Bronchial epithelial cell (primary cell): ENCODE measurements around the gene MAL. TPM values are rescaled to one million over a fixed set of nuclear protein-coding genes. Genes with fewer than 3 reads are reported as not detected.
"Not testable (repeated sequence)": the region's sequence is repeated elsewhere in the genome, so short reads cannot be mapped to it uniquely, and the experiment has no call there.

Source experiments
- DNase-seq: peaks from one replicate; pipeline ENCODE4 v3.0.0-alpha.2; 2010; ENCODE audit warnings: low read depth
- FAIRE-seq: peaks from 2 replicates; lab custom pipeline; 2011; peaks lifted over from hg19 to GRCh38; lab: Jason Lieb, UNC
- H3K27me3 ChIP-seq: 2 replicates; pipeline ENCODE4 v1.5.1; 2011; ENCODE audit warnings: low read length; ENCODE audit not compliant: control insufficient read depth, insufficient read depth
- H3K36me3 ChIP-seq: 2 replicates; pipeline ENCODE4 v1.5.1; 2011; ENCODE audit warnings: low read length; ENCODE audit not compliant: control insufficient read depth, insufficient read depth
- H3K4me3 ChIP-seq: 2 replicates; pipeline ENCODE4 v1.5.1; 2011; ENCODE audit warnings: mild to moderate bottlenecking, low read depth, low read length, control low read depth
- CTCF ChIP-seq: IDR thresholded peaks from 2 replicates; pipeline ENCODE4 v1.5.1; 2011; ENCODE audit warnings: mild to moderate bottlenecking, moderate library complexity, low read length, control low read depth, inconsistent platforms; ENCODE audit not compliant: insufficient read depth, severe bottlenecking
- total RNA-seq: library from RNA; depleted of rRNA; stranded (reverse); fragments of >200 nt; gene quantifications from 2 replicates; pipeline ENCODE4 v1.2.1, GENCODE V29; 2014

The MAL gene
- total RNA-seq, 1 donor from 2014 or later: 1.1 TPM

GRCh38 chr2:95036596-95037383 lies 11.3 kb downstream of the MAL start:
- DNase-seq (no peak), FAIRE-seq (peak; percentile 88)
- Histone ChIP-seq H3K27me3 (no peaks in the 10 kb centered on the region), H3K4me3 (no peak overlapping the region), H3K36me3 (no peaks in the 10 kb centered on the region)
- TF ChIP-seq CTCF: no peak

GRCh38 chr2:95037384-95037839 lies 11.9 kb downstream of the MAL start:
- no peak for TF ChIP-seq CTCF
- no peak overlapping the region for H3K4me3 ChIP-seq
- DNase-seq: no peak
- peak; percentile 68 for FAIRE-seq
- H3K27me3 ChIP-seq: no peaks in the 10 kb centered on the region
- no peaks in the 10 kb centered on the region for H3K36me3 ChIP-seq

- DNase-seq, H3K36me3 ChIP-seq, H3K4me3 ChIP-seq, H3K27me3 ChIP-seq: not testable (repeated sequence)
- peak; percentile 99 for FAIRE-seq
These were observed 12.5 kb downstream of the MAL start for GRCh38 chr2:95037841-95038585.

GRCh38 chr2:95038635-95039298 lies 13.3 kb downstream of the MAL start:
- H3K27me3 ChIP-seq: no peaks in the 10 kb centered on the region
- DNase-seq: no peak
- FAIRE-seq: no peak
- no peak overlapping the region for H3K4me3 ChIP-seq
- no peaks in the 10 kb centered on the region for H3K36me3 ChIP-seq
- TF ChIP-seq CTCF: no peak

- FAIRE-seq: peak; percentile 77
- no peak overlapping the region for H3K4me3 ChIP-seq
- no peaks in the 10 kb centered on the region for H3K36me3 ChIP-seq
- no peaks in the 10 kb centered on the region for H3K27me3 ChIP-seq
- no peak for DNase-seq
- TF ChIP-seq CTCF: no peak
These were observed 13.9 kb downstream of the MAL start for GRCh38 chr2:95039363-95039762.

GRCh38 chr2:95039978-95040377 lies 14.5 kb downstream of the MAL start:
- no peak overlapping the region for H3K4me3 ChIP-seq
- H3K36me3 ChIP-seq: no peaks in the 10 kb centered on the region
- FAIRE-seq: no peak
- no peak for DNase-seq
- no peaks in the 10 kb centered on the region for H3K27me3 ChIP-seq
- TF ChIP-seq CTCF: no peak
